ENCODE measurements around the gene NINJ1. TPM values are rescaled to one million over a fixed set of nuclear protein-coding genes. Genes with fewer than 3 reads are reported as not detected.

The NINJ1 gene
- total RNA-seq (2014; rRNA removed; shearing (Covaris generic)), result 83.4 and 87.3 TPM in 2 replicates

GRCh38 chr9:93134015-93134739 is at the start of gene NINJ1:
Gene NINJ1, minus strand, starts transcription at chr9:93134251. Its CDS starts 34 bp downstream, at chr9:93134217.
- DNase-seq (ENCODE audit: low spot score), result no peak

GRCh38 chr9:93183131-93183662 is 49.1 kb upstream of the NINJ1 start:
- DNase-seq (ENCODE audit: low spot score), result no peak

GRCh38 chr9:93182572-93182971 is 48.5 kb upstream of the NINJ1 start:
- DNase-seq (ENCODE audit: low spot score), result no peak

GRCh38 chr9:93181672-93182435 is 47.8 kb upstream of the NINJ1 start:
- DNase-seq (ENCODE audit: low spot score), result no peak

GRCh38 chr9:93180938-93181337 is 46.9 kb upstream of the NINJ1 start:
- DNase-seq (ENCODE audit: low spot score), result no peak

- DNase-seq (ENCODE audit: low spot score), result no peak
These were observed 45.1 kb upstream of the NINJ1 start for GRCh38 chr9:93178851-93179786.

- DNase-seq (ENCODE audit: low spot score), result no peak
These were observed 43.6 kb upstream of the NINJ1 start for GRCh38 chr9:93177676-93178075.

- DNase-seq (ENCODE audit: low spot score), result no peak
These were observed 40.9 kb upstream of the NINJ1 start for GRCh38 chr9:93174976-93175375.

- no peak for DNase-seq (ENCODE audit: low spot score)
These were observed 39.5 kb upstream of the NINJ1 start for GRCh38 chr9:93173365-93174051.

- no peak for DNase-seq (ENCODE audit: low spot score)
These were observed 38.8 kb upstream of the NINJ1 start for GRCh38 chr9:93172666-93173364.

- no peak for DNase-seq (ENCODE audit: low spot score)
These were observed 37.4 kb upstream of the NINJ1 start for GRCh38 chr9:93171261-93171990.

GRCh38 chr9:93170571-93170970 is 36.5 kb upstream of the NINJ1 start:
- no peak for DNase-seq (ENCODE audit: low spot score)

- no peak for DNase-seq (ENCODE audit: low spot score)
These were observed 35.4 kb upstream of the NINJ1 start for GRCh38 chr9:93169444-93169843.

GRCh38 chr9:93168581-93168980 is 34.5 kb upstream of the NINJ1 start:
- no peak for DNase-seq (ENCODE audit: low spot score)

- no peak for DNase-seq (ENCODE audit: low spot score)
These were observed 33.8 kb upstream of the NINJ1 start for GRCh38 chr9:93167838-93168237.

- no peak for DNase-seq (ENCODE audit: low spot score)
These were observed 33.1 kb upstream of the NINJ1 start for GRCh38 chr9:93167185-93167584.

- no peak for DNase-seq (ENCODE audit: low spot score)
These were observed 32.6 kb upstream of the NINJ1 start for GRCh38 chr9:93166699-93167098.

- no peak for DNase-seq (ENCODE audit: low spot score)
These were observed 30.0 kb upstream of the NINJ1 start for GRCh38 chr9:93164085-93164484.

GRCh38 chr9:93161786-93162562 is 27.9 kb upstream of the NINJ1 start:
- DNase-seq (ENCODE audit: low spot score), result no peak

Data from H4 (cell line).